GM12878 (cell line): ENCODE measurements around the gene CLK2. TPM values are rescaled to one million over a fixed set of nuclear protein-coding genes. Genes with fewer than 3 reads are reported as not detected.

Source experiments
- BCLAF1 ChIP-seq: fragments of 450-650 bp; IDR thresholded peaks from 2 replicates; pipeline ENCODE4 v1.6.1; 2017; ENCODE audit warnings: antibody characterized with exemption, mild to moderate bottlenecking, moderate library complexity
- CBFB ChIP-seq: IDR thresholded peaks from 2 replicates; pipeline ENCODE4 v1.6.1; 2016; ENCODE audit warnings: antibody characterized with exemption, low read depth
- CBX3 ChIP-seq: fragments of 200-600 bp; sonication (generic); IDR thresholded peaks from 2 replicates; pipeline ENCODE4 v1.6.1; 2016; ENCODE audit warnings: low read depth, borderline replicate concordance
- DPF2 ChIP-seq: fragments of 450-650 bp; IDR thresholded peaks from 2 replicates; pipeline ENCODE4 v1.6.1; 2017; ENCODE audit warnings: mild to moderate bottlenecking
- EZH2 ChIP-seq: IDR thresholded peaks from 2 replicates; pipeline ENCODE4 v1.6.1; 2012; ENCODE audit warnings: low read depth, mild to moderate bottlenecking, control low read depth, inconsistent platforms, low read length, borderline replicate concordance; ENCODE audit not compliant: control insufficient read depth
- FOXM1 ChIP-seq: IDR thresholded peaks from 2 replicates; pipeline ENCODE4 v1.6.1; 2012; ENCODE audit warnings: low read depth, mild to moderate bottlenecking, inconsistent platforms, low read length, moderate library complexity
- HSF1 ChIP-seq: fragments of 150-350 bp; IDR thresholded peaks from 2 replicates; pipeline ENCODE4 v1.6.1; 2014; ENCODE audit warnings: mild to moderate bottlenecking, low read depth, low read length
- IRF5 ChIP-seq: fragments of 450-650 bp; IDR thresholded peaks from 2 replicates; pipeline ENCODE4 v1.6.1; 2017; ENCODE audit warnings: borderline replicate concordance
- KLF5 ChIP-seq: fragments of 450-650 bp; IDR thresholded peaks from 2 replicates; pipeline ENCODE4 v1.6.1; 2014; ENCODE audit warnings: mild to moderate bottlenecking; ENCODE audit not compliant: partially characterized antibody
- LARP7 ChIP-seq: fragments of 450-650 bp; IDR thresholded peaks from 2 replicates; pipeline ENCODE4 v1.6.1; 2017; ENCODE audit warnings: mild to moderate bottlenecking
- MEF2A ChIP-seq: IDR thresholded peaks from 2 replicates; pipeline ENCODE4 v1.6.1; 2011; ENCODE audit warnings: low read depth, mild to moderate bottlenecking, low read length, moderate library complexity; ENCODE audit not compliant: insufficient read depth
- NFIC ChIP-seq: IDR thresholded peaks from 2 replicates; pipeline ENCODE4 v1.6.1; 2012; ENCODE audit warnings: low read depth, mild to moderate bottlenecking, inconsistent platforms, low read length, moderate library complexity
- NKRF ChIP-seq: fragments of 450-650 bp; conservative IDR thresholded peaks from 2 replicates; pipeline ENCODE4 v1.6.1; 2017; ENCODE audit warnings: mild to moderate bottlenecking, moderate library complexity
- SIN3A ChIP-seq: IDR thresholded peaks from 2 replicates; pipeline ENCODE4 v1.6.1; 2012; ENCODE audit warnings: low read depth, low read length, improper control_type of control experiment
- SMC3 ChIP-seq: IDR thresholded peaks from 2 replicates; pipeline ENCODE4 v1.6.1; 2011; ENCODE audit warnings: low read length, improper control_type of control experiment, borderline replicate concordance
- STAT1 ChIP-seq: fragments of 450-650 bp; conservative IDR thresholded peaks from 2 replicates; pipeline ENCODE4 v1.6.1; 2014; ENCODE audit warnings: antibody characterized with exemption, mild to moderate bottlenecking
- YY1 ChIP-seq: IDR thresholded peaks from 2 replicates; pipeline ENCODE4 v1.6.1; 2011; ENCODE audit warnings: low read depth, mild to moderate bottlenecking, low read length
- ZNF274 ChIP-seq: IDR thresholded peaks from one replicate; pipeline ENCODE4 v1.8.0; 2011; ENCODE audit not compliant: insufficient read length, insufficient read depth
- ZSCAN29 ChIP-seq: fragments of 450-650 bp; IDR thresholded peaks from 2 replicates; pipeline ENCODE4 v1.6.1; 2017; ENCODE audit warnings: mild to moderate bottlenecking, moderate library complexity
- polyA plus RNA-seq, 11 experiments: library from polyadenylated mRNA; depleted of rRNA in 4 of 11; unstranded in 6 of 11; stranded (reverse) in 5 of 11; fragments of >200 nt; fragmentation: Nextera tagmentation in 4 of 11; fragmentation: Illumina TruSeq in 1 of 11; extraction: Ambion mirVana in 4 of 11; extraction: Trizol in 1 of 11; gene quantifications; 1 replicate in 1 of 11; 2 replicates in 10 of 11; pipeline versions ENCODE4 v1.2.1 to v1.2.3, GENCODE V29; 2011 to 2016; ENCODE audit warnings: inconsistent platforms in 2 of 11, missing spikeins in 2 of 11, low read depth in 1 of 11
- total RNA-seq, 4 experiments: library from RNA; depleted of rRNA in 3 of 4; stranded (reverse); fragments of >200 nt in 3 of 4; fragmentation: Illumina TruSeq in 1 of 4; extraction: Trizol in 1 of 4; gene quantifications; 2 replicates each; pipeline versions ENCODE4 v1.2.1 to v1.2.3, GENCODE V29; 2013 to 2021

Gene CLK2
- total and polyA plus RNA-seq, 10 of the 15 experiments (the other 5 are each of a cell fraction or from before 2014, with no cell fraction given) = 11.1 to 83.7 (median 36.7) TPM

GRCh38 chr1:155277070-155277901, 4.0 kb upstream of the CLK2 start, which contains the start of gene HCN3 (continued):
- TF ChIP-seq BCLAF1 (no peak), NFIC (no peak), STAT1 (no peak), NKRF (peak; percentile 93), IRF5 (no peak), FOXM1 (no peak), KLF5 (no peak), ZNF274 (no peak), YY1 (0 out of 2 replicates have a peak, but pooled peaks have one; percentile 18), CBX3 (no peak), EZH2 (no peak), MEF2A (no peak), SIN3A (peak; percentile 83; the same call in 1 of the 2 replicates), ZSCAN29 (no peak), CBFB (no peak), DPF2 (peak; percentile 52; the same call in 1 of the 2 replicates), SMC3 (peak; percentile 59; the same call in 1 of the 2 replicates), LARP7 (peak; percentile 77), HSF1 (no peak)
